Activated naive CD8-positive, alpha-beta T cell treated with anti-CD3 and anti-CD28 coated beads, Interleukin-2, amount 10 ng/mL, durations not matched to agents 7 days and 5 days (primary cell): Measurements from ENCODE around the gene NETO2. TPM values are rescaled to one million over a fixed set of nuclear protein-coding genes. Genes with fewer than 3 reads are reported as not detected.

Source experiments
- ATAC-seq: fragments of 150-1000 bp; cut with Tn5 transposase; one replicate; pipeline ENCODE4 v1.10.0; 2021; ENCODE audit warnings: low read depth, moderate library complexity
- POLR2A ChIA-PET: fragments of 350-600 bp; sonication (Branson Sonifier 250); formaldehyde crosslinking; loops from one replicate; lab custom pipeline; 2021; ENCODE audit warnings: antibody characterized with exemption; lab: Charles Lee
- DNase-seq: peaks from one replicate; pipeline ENCODE4 v3.0.0; 2021
- H3K27ac Mint-ChIP-seq: one replicate; pipeline ENCODE4 v1.8.0; 2022; ENCODE audit warnings: mild to moderate bottlenecking, mixed read lengths
- H3K27me3 Mint-ChIP-seq: one replicate; pipeline ENCODE4 v1.8.0; 2022; ENCODE audit warnings: mild to moderate bottlenecking, moderate library complexity, mixed read lengths
- H3K36me3 Mint-ChIP-seq: one replicate; pipeline ENCODE4 v1.8.0; 2021; ENCODE audit warnings: mild to moderate bottlenecking, mixed read lengths
- H3K4me1 Mint-ChIP-seq: one replicate; pipeline ENCODE4 v1.8.0; 2021; ENCODE audit warnings: mixed read lengths
- H3K4me3 Mint-ChIP-seq: one replicate; pipeline ENCODE4 v1.8.0; 2022; ENCODE audit warnings: mild to moderate bottlenecking, moderate library complexity, mixed read lengths
- H3K9me3 Mint-ChIP-seq: one replicate; pipeline ENCODE4 v1.8.0; 2021; ENCODE audit warnings: mixed read lengths
- total RNA-seq, 2 experiments: library from RNA; stranded (reverse); gene quantifications; one replicate each; pipeline ENCODE4 v1.2.3, GENCODE V29; 2021

Gene NETO2
- total RNA-seq, 2 experiments from 2014 or later, result 0.91 to 1.7 TPM

DNA sequence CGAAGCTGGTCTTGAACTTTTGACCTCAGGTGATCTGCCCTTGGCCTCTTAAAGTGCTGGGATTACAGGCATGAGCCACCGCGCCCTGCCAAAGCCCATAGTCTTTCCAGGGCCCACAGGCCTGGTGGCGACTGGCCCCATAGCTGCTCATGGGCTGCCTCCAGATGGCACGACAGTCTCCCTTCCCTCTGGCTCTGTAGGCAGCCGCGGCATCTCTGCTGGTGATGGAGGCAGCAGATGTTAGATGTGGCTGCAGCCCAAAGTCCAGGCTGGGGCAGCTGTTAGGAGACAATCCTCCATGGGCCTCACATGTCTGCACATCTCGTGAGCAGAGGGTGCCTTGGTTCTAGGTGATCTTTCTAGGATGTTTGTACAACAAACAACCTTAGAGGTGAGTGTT is 100.5 kb downstream of the NETO2 start:
- peaks cover 15% of the 10 kb centered on the region for H3K4me1 Mint-ChIP-seq
- no peaks in the 10 kb centered on the region for H3K9me3 Mint-ChIP-seq
- no peak for DNase-seq
- no peak overlapping the region for H3K27ac Mint-ChIP-seq
- POLR2A ChIA-PET, result no interaction called here
- ATAC-seq, result no peak
- H3K36me3 Mint-ChIP-seq, result no peaks in the 10 kb centered on the region
- no peak overlapping the region for H3K4me3 Mint-ChIP-seq
- H3K27me3 Mint-ChIP-seq, result peaks cover 4% of the 10 kb centered on the region

- Mint-ChIP-seq H3K4me1 (peaks cover 4% of the 10 kb centered on the region), H3K4me3 (peak overlapping the region; percentile 68), H3K36me3 (no peaks in the 10 kb centered on the region), H3K27me3 (peaks cover 15% of the 10 kb centered on the region), H3K9me3 (no peaks in the 10 kb centered on the region), H3K27ac (no peak overlapping the region)
- DNase-seq (peak; percentile 97), ATAC-seq (peak; percentile 95)
- POLR2A ChIA-PET, result interaction anchor here (0.6 to 1.8 kb wide), 5 partner anchors 9 to 207 kb away, joined by 3 to 7 read pairs (median 4); partner anchors contain the start of genes C16orf87 and DNAJA2
Measured at GRCh38 chr16:47037746-47038458, 105.8 kb downstream of the NETO2 start.

DNA sequence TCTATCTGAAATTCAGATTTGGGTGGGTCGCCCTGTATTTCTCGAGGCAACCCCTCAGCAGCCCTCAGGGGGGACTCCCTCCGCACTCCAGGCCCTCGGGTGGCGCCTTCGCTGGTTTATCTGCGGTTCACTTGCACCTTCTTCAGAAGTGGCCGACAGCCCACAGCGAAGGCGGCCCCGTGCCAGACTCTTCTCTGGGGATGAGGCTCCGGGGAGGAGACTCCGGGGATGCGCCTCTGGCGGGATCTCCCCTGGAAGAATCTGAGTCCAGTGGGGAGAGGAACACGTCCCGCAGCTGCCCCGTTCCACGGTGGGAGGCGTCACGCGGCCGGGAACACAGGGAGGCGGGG is 106.4 kb downstream of the NETO2 start:
- H3K36me3 Mint-ChIP-seq, result no peaks in the 10 kb centered on the region
- H3K4me1 Mint-ChIP-seq, result peaks cover 4% of the 10 kb centered on the region
- peaks cover 15% of the 10 kb centered on the region for H3K27me3 Mint-ChIP-seq
- ATAC-seq (peak; percentile 43), DNase-seq (no peak)
- POLR2A ChIA-PET, result interaction anchor here (0.6 to 1.8 kb wide), 5 partner anchors 10 to 206 kb away, joined by 3 to 7 read pairs (median 4); partner anchors contain the start of genes C16orf87 and DNAJA2
- H3K9me3 Mint-ChIP-seq, result no peaks in the 10 kb centered on the region
- peak overlapping the region; percentile 64 for H3K27ac Mint-ChIP-seq
- peak overlapping the region; percentile 68 for H3K4me3 Mint-ChIP-seq

GRCh38 chr16:47036201-47036600 is 107.5 kb downstream of the NETO2 start:
- POLR2A ChIA-PET, result interaction anchor here (0.6 to 1.0 kb wide), 2 partner anchors 55 to 64 kb away, joined by 3 to 5 read pairs; no protein-coding TSS in a partner anchor
- Mint-ChIP-seq H3K4me1 (peaks cover 4% of the 10 kb centered on the region), H3K9me3 (no peaks in the 10 kb centered on the region), H3K4me3 (no peak overlapping the region), H3K36me3 (no peaks in the 10 kb centered on the region), H3K27ac (no peak overlapping the region), H3K27me3 (peaks cover 15% of the 10 kb centered on the region)
- ATAC-seq, result no peak
- DNase-seq, result no peak

DNA sequence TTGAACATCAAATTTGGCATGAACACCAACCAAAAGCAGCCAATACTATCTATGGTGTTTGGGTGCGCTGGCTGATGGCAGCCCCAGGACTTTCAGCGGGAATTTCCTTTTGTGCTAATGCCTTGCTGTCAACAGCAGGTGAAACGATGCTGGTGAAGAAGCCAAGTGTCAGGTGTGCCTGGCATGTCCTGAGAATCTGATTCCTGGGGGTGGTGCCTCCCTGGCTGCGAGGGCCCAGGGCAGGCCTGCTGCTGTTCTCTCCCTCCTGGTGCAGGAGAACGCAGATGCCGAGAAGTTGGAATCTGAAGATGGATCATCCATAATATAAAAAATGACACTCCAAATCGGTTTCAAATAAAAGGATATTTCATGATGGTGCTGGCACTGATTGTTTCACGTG is 108.3 kb downstream of the NETO2 start:
- peaks cover 15% of the 10 kb centered on the region for H3K27me3 Mint-ChIP-seq

GRCh38 chr16:47034455-47034854 is 109.3 kb downstream of the NETO2 start:
- Mint-ChIP-seq H3K36me3 (no peaks in the 10 kb centered on the region), H3K4me3 (no peak overlapping the region), H3K4me1 (peaks cover 4% of the 10 kb centered on the region), H3K27ac (no peak overlapping the region), H3K27me3 (peaks cover 14% of the 10 kb centered on the region), H3K9me3 (no peaks in the 10 kb centered on the region)
- DNase-seq (no peak), ATAC-seq (no peak)
- POLR2A ChIA-PET, result no interaction called here

More for the DNA sequence above, 108.3 kb downstream of the NETO2 start:
- DNase-seq, result no peak
- Mint-ChIP-seq H3K4me1 (peaks cover 4% of the 10 kb centered on the region), H3K4me3 (no peak overlapping the region), H3K36me3 (no peaks in the 10 kb centered on the region), H3K9me3 (no peaks in the 10 kb centered on the region), H3K27ac (no peak overlapping the region)
- POLR2A ChIA-PET, result no interaction called here
- ATAC-seq, result no peak

GRCh38 chr16:47033176-47033575 is 110.6 kb downstream of the NETO2 start:
- ATAC-seq (no peak), DNase-seq (no peak)
- POLR2A ChIA-PET, result no interaction called here
- Mint-ChIP-seq H3K4me3 (no peak overlapping the region), H3K27ac (no peak overlapping the region), H3K9me3 (no peaks in the 10 kb centered on the region), H3K4me1 (peaks cover 2% of the 10 kb centered on the region), H3K36me3 (no peaks in the 10 kb centered on the region), H3K27me3 (peaks cover 11% of the 10 kb centered on the region)

GRCh38 chr16:47029724-47030123 is 114.0 kb downstream of the NETO2 start:
- POLR2A ChIA-PET, result interaction anchor here (0.6 to 0.7 kb wide), 2 partner anchors 15 to 279 kb away, joined by 3 to 4 read pairs; no protein-coding TSS in a partner anchor
- Mint-ChIP-seq H3K27me3 (no peaks in the 10 kb centered on the region), H3K4me1 (no peaks in the 10 kb centered on the region), H3K9me3 (no peaks in the 10 kb centered on the region), H3K36me3 (no peaks in the 10 kb centered on the region), H3K27ac (no peak overlapping the region), H3K4me3 (no peak overlapping the region)
- ATAC-seq (no peak), DNase-seq (no peak)

DNA sequence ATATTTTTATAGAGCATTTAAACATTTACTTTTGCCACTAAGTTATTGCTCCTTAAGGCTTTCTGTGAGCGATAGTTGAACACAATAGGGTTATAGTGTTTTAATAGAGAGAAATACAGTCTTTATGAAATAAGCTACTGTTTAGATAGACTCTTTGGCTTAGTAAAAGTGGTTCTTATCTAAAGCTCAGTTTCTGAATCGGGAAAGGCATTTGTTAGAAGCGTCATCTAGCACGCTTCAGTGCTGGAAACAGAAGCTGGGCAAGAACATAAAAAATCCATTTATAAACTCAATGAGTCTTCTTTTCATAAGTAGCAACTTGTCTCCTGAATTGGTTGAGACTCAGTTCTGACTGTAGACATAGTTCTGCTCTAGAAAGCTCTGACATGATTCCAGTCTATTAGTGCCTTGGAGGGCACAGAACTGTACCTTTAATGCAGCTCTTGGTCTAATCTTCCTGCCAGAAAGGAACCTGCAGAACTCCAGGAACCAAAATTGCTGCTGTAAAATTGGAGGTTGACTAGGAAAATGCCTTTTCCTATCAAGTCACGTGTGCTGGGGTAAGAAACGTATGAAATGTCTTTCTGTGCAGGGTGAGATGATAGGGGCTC is 114.9 kb downstream of the NETO2 start:
- H3K27ac Mint-ChIP-seq, result no peak overlapping the region
- no peak for DNase-seq
- H3K27me3 Mint-ChIP-seq, result no peaks in the 10 kb centered on the region
- no peaks in the 10 kb centered on the region for H3K4me1 Mint-ChIP-seq
- H3K9me3 Mint-ChIP-seq, result no peaks in the 10 kb centered on the region
- POLR2A ChIA-PET, result interaction anchor here (0.7 kb wide), 1 partner anchor 14 kb away, joined by 3 read pairs; no protein-coding TSS in a partner anchor
- no peaks in the 10 kb centered on the region for H3K36me3 Mint-ChIP-seq
- H3K4me3 Mint-ChIP-seq, result no peak overlapping the region
- ATAC-seq, result no peak

Other genes with a start within 250 kb of the NETO2 start
- 10 to 100 TPM; 60.0 to 62.3 TPM for gene DNAJA2, start 170.3 kb downstream of the NETO2 start, total RNA-seq